ENCODE measurements around the gene OR10G6. TPM values are rescaled to one million over a fixed set of nuclear protein-coding genes. Genes with fewer than 3 reads are reported as not detected.

The OR10G6 gene
- total and polyA plus RNA-seq, 2 experiments from 2014 or later, result not detected

DNA sequence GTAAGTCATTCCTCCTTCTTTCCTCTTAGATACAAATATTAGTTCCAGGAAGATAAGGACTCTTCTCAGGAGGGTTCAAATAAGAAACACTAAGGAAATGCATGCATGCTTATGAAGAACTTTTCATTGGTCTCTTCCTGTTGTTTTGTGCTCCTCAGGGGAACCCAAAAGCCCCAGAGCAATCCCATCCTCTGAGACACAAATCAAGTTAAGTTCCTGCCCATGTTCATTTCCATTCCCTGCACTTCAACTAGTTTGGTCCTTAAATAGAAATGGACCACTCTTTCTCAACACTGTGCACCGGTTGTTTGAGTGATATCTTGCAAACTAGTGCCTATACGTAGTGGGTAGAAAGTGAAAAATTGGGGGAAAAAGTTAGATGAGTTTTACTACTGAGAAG, 17.7 kb upstream of the OR10G6 start, which contains the start of gene OR10G4 (continued):
- TF ChIP-seq, protein P1, sequence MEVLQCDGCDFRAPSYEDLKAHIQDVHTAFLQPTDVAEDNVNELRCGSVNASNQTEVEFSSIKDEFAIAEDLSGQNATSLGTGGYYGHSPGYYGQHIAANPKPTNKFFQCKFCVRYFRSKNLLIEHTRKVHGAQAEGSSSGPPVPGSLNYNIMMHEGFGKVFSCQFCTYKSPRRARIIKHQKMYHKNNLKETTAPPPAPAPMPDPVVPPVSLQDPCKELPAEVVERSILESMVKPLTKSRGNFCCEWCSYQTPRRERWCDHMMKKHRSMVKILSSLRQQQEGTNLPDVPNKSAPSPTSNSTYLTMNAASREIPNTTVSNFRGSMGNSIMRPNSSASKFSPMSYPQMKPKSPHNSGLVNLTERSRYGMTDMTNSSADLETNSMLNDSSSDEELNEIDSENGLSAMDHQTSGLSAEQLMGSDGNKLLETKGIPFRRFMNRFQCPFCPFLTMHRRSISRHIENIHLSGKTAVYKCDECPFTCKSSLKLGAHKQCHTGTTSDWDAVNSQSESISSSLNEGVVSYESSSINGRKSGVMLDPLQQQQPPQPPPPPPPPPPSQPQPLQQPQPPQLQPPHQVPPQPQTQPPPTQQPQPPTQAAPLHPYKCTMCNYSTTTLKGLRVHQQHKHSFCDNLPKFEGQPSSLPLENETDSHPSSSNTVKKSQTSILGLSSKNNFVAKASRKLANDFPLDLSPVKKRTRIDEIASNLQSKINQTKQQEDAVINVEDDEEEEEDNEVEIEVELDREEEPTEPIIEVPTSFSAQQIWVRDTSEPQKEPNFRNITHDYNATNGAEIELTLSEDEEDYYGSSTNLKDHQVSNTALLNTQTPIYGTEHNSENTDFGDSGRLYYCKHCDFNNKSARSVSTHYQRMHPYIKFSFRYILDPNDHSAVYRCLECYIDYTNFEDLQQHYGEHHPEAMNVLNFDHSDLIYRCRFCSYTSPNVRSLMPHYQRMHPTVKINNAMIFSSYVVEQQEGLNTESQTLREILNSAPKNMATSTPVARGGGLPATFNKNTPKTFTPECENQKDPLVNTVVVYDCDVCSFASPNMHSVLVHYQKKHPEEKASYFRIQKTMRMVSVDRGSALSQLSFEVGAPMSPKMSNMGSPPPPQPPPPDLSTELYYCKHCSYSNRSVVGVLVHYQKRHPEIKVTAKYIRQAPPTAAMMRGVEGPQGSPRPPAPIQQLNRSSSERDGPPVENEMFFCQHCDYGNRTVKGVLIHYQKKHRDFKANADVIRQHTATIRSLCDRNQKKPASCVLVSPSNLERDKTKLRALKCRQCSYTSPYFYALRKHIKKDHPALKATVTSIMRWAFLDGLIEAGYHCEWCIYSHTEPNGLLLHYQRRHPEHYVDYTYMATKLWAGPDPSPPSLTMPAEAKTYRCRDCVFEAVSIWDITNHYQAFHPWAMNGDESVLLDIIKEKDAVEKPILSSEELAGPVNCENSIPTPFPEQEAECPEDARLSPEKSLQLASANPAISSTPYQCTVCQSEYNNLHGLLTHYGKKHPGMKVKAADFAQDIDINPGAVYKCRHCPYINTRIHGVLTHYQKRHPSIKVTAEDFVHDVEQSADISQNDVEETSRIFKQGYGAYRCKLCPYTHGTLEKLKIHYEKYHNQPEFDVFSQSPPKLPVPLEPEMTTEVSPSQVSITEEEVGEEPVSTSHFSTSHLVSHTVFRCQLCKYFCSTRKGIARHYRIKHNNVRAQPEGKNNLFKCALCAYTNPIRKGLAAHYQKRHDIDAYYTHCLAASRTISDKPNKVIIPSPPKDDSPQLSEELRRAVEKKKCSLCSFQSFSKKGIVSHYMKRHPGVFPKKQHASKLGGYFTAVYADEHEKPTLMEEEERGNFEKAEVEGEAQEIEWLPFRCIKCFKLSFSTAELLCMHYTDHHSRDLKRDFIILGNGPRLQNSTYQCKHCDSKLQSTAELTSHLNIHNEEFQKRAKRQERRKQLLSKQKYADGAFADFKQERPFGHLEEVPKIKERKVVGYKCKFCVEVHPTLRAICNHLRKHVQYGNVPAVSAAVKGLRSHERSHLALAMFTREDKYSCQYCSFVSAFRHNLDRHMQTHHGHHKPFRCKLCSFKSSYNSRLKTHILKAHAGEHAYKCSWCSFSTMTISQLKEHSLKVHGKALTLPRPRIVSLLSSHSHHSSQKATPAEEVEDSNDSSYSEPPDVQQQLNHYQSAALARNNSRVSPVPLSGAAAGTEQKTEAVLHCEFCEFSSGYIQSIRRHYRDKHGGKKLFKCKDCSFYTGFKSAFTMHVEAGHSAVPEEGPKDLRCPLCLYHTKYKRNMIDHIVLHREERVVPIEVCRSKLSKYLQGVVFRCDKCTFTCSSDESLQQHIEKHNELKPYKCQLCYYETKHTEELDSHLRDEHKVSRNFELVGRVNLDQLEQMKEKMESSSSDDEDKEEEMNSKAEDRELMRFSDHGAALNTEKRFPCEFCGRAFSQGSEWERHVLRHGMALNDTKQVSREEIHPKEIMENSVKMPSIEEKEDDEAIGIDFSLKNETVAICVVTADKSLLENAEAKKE (CRISPR knock-in tag; IDR thresholded peaks at IDR 0.05), result no peak
- TF ChIP-seq, protein P2, sequence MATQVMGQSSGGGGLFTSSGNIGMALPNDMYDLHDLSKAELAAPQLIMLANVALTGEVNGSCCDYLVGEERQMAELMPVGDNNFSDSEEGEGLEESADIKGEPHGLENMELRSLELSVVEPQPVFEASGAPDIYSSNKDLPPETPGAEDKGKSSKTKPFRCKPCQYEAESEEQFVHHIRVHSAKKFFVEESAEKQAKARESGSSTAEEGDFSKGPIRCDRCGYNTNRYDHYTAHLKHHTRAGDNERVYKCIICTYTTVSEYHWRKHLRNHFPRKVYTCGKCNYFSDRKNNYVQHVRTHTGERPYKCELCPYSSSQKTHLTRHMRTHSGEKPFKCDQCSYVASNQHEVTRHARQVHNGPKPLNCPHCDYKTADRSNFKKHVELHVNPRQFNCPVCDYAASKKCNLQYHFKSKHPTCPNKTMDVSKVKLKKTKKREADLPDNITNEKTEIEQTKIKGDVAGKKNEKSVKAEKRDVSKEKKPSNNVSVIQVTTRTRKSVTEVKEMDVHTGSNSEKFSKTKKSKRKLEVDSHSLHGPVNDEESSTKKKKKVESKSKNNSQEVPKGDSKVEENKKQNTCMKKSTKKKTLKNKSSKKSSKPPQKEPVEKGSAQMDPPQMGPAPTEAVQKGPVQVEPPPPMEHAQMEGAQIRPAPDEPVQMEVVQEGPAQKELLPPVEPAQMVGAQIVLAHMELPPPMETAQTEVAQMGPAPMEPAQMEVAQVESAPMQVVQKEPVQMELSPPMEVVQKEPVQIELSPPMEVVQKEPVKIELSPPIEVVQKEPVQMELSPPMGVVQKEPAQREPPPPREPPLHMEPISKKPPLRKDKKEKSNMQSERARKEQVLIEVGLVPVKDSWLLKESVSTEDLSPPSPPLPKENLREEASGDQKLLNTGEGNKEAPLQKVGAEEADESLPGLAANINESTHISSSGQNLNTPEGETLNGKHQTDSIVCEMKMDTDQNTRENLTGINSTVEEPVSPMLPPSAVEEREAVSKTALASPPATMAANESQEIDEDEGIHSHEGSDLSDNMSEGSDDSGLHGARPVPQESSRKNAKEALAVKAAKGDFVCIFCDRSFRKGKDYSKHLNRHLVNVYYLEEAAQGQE (IDR thresholded peaks at IDR 0.05; ENCODE audit: unreplicated experiment), result no peak
- TF ChIP-seq, protein P3, sequence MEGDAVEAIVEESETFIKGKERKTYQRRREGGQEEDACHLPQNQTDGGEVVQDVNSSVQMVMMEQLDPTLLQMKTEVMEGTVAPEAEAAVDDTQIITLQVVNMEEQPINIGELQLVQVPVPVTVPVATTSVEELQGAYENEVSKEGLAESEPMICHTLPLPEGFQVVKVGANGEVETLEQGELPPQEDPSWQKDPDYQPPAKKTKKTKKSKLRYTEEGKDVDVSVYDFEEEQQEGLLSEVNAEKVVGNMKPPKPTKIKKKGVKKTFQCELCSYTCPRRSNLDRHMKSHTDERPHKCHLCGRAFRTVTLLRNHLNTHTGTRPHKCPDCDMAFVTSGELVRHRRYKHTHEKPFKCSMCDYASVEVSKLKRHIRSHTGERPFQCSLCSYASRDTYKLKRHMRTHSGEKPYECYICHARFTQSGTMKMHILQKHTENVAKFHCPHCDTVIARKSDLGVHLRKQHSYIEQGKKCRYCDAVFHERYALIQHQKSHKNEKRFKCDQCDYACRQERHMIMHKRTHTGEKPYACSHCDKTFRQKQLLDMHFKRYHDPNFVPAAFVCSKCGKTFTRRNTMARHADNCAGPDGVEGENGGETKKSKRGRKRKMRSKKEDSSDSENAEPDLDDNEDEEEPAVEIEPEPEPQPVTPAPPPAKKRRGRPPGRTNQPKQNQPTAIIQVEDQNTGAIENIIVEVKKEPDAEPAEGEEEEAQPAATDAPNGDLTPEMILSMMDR (conservative IDR thresholded peaks at IDR 0.05; ENCODE audit: low read depth in 2 of 2), result no peak
- TF ChIP-seq EZH2phosphoT487 (IDR thresholded peaks at IDR 0.05; ENCODE audit: unreplicated experiment) (no peak), EZH2 (IDR thresholded peaks at IDR 0.05; ENCODE audit: low read depth, unreplicated experiment) (no peak), ZNF114 (CRISPR knock-in tag; IDR thresholded peaks at IDR 0.05) (no peak), ZNF331 (CRISPR knock-in tag; IDR thresholded peaks at IDR 0.05; ENCODE audit: low read depth) (no peak)
